Stimulated activated CD8-positive, alpha-beta memory T cell treated with anti-CD3 and anti-CD28 coated beads, Interleukin-12 subunit alpha, Interleukin-12 subunit beta, amount 100 ng/mL, for 4 hours (primary cell): ENCODE data around the gene KIF20B.

ENCODE experiments used
- DNase-seq: peaks from one replicate; pipeline ENCODE4 v3.0.0-alpha.2; 2020; ENCODE audit warnings: low read depth

The KIF20B gene

DNA sequence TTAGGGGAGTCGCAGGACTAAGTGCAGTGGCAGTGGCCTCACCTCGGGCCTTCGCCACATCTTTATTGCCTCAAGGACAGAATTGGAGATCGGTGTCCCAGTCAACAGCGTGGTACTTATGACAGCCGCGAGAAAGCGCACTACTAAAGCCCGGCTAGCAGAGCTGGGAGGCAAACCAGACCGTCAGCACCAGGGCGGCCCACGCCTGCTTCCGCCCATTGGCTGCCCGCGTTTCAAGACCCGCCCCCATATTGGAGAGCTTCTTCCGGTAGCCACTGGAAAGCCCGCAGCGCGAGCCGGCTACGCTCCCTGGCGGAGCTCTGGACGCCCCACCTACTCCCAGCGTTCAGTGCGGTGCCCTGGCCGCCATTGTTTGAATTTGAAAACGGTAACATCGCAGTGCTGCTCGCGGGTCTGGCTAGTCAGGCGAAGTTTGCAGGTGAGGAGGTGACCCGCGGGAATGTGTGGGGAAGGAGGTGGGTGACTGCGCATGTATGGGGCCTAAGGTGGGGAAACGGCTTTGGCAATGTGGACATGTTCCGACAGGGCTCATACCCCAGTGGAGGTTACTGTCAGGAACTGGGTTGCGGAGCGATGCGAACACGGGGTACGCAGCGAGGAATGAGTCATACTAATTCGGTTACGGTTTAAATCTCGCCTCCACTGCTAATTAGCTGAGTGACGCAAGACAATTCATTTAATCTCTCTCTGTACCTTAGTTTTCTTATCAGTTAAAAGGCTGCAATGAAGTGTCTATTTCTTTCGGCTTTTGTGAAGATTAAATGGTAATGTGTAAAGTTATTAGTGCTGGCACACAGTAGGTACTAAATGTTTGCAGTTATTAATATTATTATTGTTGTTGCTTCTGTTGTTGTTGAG is at the start of gene KIF20B:
KIF20B (plus strand) TSS at position 349 of the 879 bp plus-strand sequence. CDS start 3,705 bp downstream, outside the sequence.
- peak; percentile 90 for DNase-seq

DNA sequence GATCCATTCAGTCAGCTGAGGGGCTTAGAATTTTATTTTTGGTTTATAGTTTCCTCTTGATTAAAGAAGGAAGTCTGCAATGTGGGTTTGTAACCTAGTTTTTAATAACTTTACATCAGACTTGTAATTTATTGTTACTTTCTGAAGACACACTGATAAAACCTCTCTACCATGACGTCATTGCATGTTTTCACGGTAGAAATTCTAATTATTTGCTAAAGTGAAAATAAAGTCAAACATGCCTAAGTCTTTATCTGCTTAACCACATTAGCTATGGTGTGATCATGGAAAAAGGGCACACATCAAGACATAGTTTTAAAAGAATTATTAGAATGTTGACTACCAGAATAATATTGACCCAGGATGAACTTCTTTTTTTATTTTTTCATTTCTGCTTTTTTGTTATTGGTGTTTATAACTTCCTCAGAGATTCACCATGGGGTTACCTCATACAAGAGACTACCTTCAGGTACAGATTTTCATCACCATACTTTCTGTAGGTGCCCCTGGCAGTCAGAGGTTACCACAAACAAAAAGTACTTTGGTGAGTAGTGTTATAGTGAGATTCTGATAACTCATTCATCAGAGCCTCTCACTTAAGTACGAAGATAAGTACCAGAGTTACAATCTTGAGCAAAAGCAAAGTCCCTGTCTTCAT is 49.3 kb upstream of the KIF20B start:
- DNase-seq, result no peak

DNA sequence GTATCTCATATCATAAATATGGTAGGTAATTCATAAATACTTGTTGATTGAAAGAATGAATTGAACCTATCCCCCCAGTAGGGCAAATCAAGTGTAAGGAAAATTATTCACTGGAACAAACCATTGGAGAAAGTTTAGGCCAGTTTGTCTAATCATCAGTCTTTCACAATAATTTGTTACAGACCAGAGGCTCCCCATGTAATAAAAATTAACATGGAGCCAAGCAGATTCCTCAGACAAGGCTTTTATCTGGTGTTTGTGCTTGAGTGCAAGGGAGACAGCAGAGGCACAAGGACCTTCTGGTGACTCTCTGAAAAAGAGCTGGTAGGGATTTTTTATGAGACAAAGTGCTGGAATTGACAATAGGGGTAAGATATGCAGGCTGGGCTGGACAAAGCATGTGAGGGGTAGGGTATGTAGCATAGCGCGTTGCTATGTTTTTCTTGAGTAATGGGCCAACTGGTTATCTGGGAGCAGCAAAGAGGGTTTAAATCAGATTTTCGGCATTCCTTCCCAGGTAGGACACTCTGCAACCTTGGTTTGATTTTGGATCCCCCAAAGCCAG is 48.5 kb upstream of the KIF20B start:
- DNase-seq, result no peak

DNA sequence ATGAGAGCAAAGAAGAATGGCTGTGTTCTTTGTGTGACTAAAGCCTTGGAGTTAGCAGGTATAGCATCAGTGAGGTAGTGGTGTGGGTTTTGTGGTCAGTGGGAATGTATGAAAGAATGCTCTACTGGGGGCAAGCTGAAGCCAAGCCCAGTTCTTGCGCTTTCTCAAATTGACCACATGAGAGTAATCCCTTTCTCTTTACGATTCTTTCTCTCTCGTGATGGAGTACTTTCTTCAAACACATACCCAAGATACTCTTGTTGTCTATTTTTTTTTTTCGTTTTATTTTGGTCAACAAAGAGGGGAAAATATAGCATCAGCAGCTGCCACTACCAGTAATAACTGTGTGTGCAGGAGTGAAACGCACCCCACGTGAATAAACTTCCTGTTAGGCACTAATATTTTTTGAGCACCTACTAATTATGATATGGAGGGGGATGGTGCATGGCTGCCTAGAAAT is 48.0 kb upstream of the KIF20B start:
- no peak for DNase-seq

GRCh38 chr10:89655722-89656121 is 45.7 kb upstream of the KIF20B start:
- DNase-seq, result no peak

DNA sequence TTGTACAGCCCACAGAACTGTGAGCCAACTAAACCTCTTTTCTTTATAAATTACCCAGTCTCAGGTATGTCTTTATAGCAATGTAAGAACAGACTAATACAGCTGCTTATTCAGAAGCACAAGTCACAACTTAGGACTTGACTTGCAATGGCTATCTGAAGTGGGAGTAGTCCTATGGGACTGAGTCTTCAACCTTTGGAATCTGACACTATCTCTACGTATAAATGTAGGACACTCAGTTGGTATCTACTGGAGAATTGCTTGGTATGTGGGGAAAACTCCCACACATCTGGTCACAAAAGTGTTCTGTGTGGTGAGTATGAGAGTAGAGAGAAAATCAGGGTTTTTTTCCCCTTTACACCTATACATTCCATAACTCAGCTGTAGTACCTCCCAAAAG is 44.1 kb upstream of the KIF20B start:
- no peak for DNase-seq

DNA sequence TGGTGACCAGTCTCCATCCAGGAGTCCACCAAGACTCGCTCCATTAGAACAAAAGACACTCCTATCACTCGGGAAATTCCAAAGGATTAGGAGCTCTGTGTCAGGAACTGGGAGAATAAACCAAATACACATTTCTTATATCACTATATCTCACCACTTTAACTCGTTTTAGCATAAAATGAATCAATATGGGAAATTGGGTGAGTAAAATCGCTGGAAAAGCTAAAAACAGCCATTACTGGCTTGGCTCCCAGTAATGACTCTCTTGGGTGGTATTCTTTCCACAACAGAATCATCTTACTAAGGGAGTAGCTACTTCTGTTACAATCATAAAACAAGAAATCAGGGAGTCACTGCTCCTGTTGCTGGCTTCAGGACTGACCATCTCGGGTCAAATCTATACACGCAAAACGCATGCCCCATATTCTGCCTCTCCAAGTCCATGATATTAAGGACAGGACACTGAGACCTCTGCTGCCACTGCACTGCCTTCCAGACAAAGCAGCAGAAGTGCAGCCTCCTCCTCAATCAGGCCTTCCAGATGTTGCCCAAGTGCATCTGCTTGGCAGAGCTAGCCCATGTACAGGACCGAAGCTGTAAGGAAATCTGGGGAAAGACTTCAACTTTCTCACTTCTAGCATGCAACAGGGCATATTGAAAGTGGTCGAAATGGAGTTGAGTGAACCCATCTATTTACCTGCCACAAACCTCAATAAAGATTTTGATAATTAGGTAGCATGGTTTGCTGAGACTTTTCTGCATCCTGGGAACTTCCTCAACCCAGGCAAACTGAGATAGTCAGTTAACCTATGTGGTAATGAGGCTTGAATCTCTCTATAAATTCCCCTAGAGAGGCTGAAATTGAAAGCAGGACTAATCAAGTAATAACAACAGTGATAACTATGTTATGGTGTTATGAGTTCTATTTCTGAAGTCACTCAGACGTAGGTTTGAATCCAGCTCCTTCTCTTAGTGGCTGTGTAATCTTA is 42.0 kb upstream of the KIF20B start:
- no peak for DNase-seq

DNA sequence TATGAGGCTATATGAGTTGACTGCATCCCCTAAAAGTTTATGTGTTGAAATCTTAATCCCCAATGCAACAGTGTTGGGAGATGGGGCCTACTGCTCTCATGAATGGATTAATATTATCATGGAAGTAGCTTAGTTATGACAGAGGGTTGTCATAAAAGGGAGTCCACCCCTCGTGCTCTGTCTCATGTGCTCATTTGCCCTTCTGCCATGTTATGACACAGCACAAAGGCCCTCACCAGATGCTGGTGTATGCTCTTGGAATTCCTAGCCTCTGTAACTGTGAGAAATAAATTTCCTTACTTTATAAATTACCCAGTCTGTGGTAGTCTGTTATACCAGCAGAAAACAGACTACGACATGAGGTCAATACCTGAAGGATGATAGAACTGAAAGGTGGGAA is 38.8 kb upstream of the KIF20B start:
- DNase-seq, result no peak

DNA sequence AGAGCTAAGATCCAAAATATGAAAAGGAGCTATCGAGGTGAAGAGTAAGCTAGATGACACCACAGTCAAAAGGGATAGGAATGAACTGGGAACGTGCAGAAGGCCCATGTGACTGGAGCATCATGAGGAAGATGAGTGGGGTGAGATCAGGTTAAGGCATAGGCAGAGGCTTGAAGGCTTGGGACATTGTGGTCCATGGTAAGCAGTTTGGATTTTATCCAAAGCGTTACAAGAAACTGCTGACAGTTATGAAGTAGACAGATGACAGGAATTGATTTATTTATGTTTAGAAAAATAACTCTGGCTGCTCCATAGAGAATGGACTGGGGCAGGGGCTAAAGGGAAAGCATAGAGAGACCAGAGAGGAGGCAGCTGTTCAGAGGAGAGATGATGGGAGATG is 38.2 kb upstream of the KIF20B start:
- no peak for DNase-seq

DNA sequence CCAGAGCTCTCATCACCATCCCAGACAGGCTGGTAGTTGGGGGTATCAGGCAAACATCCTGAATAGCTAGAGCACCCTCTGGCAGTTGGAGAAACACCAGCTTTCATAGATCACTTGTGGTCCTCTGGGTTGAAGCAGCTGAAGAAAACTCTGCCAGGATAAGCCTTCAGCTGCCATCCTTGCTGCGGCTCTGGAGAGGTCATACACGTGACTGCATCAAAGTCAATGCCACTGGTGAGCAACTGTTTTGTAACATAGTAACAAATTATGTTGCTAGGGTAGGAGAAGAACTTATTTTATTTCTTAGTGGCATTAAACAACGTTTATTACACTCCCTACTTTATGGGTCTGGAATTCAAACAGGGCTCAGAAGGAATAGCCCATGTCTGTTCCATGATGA is 37.2 kb upstream of the KIF20B start:
- DNase-seq, result no peak

DNA sequence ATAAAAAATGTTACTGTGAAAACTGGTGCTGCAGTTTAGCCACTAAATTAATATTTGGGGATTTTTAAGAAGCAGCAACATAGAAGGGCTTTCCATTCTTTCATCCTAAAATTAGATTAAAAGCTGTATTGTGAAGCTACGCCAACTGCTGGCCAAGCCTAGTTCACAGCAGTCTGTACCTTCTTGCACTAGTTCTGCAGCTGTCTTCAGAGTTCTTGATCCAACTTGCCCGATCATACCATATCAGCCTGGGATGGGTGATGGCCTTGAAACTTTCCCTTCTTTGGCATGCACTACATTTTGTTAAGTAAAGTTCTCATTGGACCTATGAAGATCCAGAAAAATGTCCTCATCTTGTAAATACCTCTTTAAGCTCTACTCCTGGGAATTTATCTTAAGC is 36.1 kb upstream of the KIF20B start:
- no peak for DNase-seq

DNA sequence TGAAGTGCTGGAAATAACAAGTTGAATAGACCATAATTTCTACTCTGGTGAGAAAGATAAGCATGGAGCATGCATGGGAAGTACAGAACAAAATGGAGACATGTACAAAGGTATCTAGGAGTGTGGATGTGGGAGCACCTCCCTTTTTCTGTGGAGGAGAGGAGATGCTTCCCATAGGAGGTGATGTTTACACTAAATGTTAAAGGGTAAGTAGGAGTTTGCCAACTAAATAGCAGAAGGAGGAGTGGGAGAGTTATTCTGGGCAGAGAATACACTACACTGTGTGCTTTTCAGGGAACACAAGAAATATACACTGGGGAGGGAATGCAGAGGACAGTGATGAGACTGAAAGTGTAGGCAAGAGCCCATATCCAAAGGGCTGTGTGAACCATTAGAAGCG is 35.3 kb upstream of the KIF20B start:
- no peak for DNase-seq

DNA sequence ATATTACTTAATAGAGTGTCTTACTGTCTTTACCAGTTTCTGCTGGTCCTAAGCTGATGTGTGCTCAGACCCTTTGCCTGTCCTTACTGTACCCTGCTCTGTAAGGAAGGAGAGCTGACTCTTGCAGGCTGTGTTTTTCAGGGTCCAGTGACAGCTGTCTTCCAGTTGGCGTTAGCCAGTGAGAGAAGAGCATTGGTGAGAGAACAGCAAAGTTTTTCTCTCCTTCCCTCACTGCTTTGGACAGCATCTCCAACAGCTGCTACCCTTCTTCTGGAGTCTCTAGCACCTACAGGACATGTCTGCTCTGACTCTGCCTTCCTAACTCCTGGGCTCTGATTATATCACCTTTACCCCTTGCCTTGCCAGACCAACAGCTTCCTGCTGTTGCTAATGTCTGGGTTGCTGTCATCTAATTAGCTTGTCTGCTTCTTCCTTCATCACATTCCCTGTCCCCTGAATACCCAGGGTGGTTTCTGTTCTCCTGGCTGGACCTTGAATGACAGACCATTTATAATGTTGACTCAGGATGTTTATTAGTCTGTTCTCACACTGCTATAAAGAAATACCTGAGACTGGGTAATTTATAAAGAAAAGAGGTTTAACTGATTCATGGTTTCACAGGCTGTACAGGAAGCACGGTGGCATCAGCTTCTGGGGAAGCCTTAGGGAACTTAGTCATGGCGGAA is 32.9 kb upstream of the KIF20B start:
- DNase-seq, result no peak

DNA sequence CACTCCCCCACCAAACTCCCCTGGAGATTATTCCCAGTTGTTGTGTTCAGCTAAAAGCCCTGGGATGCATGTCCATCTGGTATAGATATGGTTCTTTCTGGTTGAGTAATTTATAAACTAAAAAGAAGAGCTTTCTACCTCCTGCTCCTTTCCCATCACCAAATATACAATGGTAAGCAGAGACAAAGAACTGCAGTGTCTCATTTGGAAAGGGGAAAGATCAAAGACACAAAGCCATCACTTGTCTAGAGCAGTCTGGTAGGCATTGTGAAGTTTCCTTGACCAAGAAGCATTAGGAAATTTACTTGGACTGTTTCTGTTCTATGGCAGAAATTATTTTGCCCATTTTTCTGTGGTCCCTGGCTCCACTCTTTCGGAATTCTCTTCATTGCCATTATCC is 31.4 kb upstream of the KIF20B start:
- no peak for DNase-seq

DNA sequence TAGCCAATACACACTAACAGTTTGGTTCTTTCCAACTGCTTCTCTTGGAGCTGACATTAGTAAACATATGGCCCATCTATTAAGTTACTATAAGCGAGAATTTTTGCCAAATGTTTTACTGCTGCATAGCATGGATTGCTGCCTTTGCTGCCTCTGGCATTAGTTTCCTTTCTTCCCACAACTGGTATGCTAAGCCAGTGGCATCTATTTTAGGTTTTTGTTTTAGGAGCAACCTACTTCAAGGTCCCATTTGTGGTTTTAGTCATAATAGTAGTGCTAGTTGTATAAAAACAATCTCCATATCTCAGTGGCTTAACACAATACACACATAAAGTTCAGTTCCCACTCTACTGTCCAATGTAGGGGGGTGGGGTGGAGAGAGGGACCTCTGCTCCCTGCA is 30.5 kb upstream of the KIF20B start:
- no peak for DNase-seq

GRCh38 chr10:89677341-89677740 is 24.0 kb upstream of the KIF20B start:
- no peak for DNase-seq

DNA sequence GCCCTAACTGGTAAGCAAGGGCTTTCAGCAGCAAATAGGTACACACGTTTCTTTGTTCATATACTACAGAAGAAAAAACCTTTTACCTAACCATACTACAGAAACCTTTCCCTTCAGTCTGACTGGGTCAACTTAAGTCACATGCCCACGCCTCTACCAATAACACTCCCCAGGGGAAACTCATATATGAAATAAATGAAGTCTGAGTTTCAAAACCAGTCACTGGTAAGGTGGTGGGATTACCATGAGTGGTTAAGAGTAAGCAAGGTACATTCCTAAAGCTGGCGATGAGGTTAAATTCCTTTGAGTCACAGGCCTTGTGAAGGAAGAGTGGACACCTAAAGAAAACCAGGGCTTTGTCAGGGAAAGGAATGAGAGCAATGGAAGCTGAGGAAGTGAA is 21.4 kb upstream of the KIF20B start:
- DNase-seq, result no peak

DNA sequence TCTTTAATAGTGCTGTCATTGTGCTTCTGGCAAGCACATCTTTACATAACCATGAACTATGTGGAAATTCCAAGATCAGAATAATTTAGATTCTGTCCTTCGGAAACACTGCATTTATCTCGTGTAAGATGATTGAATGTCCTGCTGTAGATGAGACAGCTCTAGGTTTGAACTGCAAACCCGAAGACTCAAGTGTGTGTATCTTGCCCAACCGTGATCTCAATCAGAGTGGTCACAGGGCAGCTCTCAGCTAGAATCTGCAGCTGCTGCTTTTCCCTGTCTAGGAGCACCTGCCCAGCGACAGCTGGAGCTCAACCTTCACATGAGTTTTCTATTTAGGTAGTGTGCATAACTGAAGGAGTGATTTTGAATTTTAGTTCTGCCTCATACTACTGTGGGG is 17.5 kb upstream of the KIF20B start:
- DNase-seq, result no peak

DNA sequence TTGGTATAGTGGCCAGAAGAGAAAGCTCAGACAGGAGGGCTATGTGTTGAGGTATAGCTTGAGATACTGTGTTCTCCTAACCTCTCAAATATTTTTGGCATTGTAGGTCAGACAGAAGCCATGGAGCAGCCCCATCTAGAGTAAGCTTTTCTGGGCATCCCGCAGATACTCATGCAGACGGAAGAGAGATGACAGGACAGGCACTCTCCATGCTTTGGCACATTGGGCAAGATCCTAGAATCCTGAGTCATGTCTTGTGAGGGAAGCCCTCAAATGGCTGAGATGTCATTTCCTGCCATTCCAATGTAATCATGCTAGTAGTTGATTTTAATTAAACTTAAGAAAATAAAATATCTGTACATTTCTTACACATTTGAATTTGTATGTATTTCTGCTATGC is 16.8 kb upstream of the KIF20B start:
- no peak for DNase-seq

DNA sequence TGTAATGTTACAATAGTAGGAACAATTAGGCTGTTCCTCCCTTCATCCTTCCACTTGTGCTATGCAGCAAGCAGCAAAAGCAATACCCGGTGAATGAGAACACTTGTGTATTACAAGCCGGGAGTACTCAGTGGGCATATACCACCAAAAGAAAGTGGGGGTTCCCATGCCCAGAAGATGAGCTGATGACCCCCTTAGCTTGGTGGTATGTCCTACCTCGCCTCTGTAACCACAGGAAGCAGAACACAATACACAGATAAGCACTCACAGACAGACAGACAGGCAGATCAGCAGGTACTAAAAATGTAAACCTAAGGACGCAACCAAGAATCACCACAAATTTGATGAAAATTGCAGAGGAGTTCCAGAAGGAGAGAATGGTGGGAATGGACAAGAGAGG is 15.5 kb upstream of the KIF20B start:
- no peak for DNase-seq

DNA sequence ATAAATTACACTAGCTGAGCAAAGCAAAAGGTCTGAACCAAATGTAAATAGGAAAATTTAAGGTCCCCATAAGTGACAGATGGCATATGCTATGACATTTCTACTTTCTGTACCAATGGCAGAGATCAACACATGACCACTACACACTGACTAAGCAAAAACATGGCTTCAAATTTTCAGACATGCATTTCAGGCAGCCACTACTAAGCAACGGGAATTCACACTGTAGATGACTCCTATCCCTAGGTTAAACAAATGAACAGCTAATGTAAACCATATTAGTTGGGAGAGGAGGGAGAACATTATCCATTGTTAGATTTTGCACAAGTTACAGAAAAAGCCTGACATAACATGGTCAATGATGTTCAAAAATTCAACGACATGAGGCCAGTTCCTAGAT is 11.4 kb upstream of the KIF20B start:
- no peak for DNase-seq
